Nephron progenitor cell (in vitro differentiated cells): ENCODE data around the gene IDH3G.

ENCODE experiments used
- DNase-seq: peaks from one replicate; pipeline ENCODE4 v3.0.0; 2021
- H3K27ac Mint-ChIP-seq: 2 replicates; pipeline ENCODE4 v1.8.0; 2021; ENCODE audit warnings: mild to moderate bottlenecking, moderate library complexity, mixed read lengths
- H3K27me3 Mint-ChIP-seq: 2 replicates; pipeline ENCODE4 v1.8.0; 2021; ENCODE audit warnings: mild to moderate bottlenecking, low read depth, mixed read lengths; ENCODE audit not compliant: poor library complexity
- H3K36me3 Mint-ChIP-seq: 2 replicates; pipeline ENCODE4 v1.8.0; 2021; ENCODE audit warnings: low read depth, mixed read lengths
- H3K4me1 Mint-ChIP-seq: 2 replicates; pipeline ENCODE4 v1.8.0; 2021; ENCODE audit warnings: mixed read lengths
- H3K4me3 Mint-ChIP-seq: 2 replicates; pipeline ENCODE4 v1.8.0; 2021; ENCODE audit warnings: mild to moderate bottlenecking, moderate library complexity, mixed read lengths
- H3K9me3 Mint-ChIP-seq: 2 replicates; pipeline ENCODE4 v1.8.0; 2021; ENCODE audit warnings: mild to moderate bottlenecking, moderate library complexity, mixed read lengths
- TF ChIP-seq, protein P1 (sequence below): fragments of 200-600 bp; sonication (generic); IDR thresholded peaks from 2 replicates; pipeline ENCODE4 v1.5.0; 2021; ENCODE audit warnings: antibody characterized with exemption

IDH3G gene

DNA sequence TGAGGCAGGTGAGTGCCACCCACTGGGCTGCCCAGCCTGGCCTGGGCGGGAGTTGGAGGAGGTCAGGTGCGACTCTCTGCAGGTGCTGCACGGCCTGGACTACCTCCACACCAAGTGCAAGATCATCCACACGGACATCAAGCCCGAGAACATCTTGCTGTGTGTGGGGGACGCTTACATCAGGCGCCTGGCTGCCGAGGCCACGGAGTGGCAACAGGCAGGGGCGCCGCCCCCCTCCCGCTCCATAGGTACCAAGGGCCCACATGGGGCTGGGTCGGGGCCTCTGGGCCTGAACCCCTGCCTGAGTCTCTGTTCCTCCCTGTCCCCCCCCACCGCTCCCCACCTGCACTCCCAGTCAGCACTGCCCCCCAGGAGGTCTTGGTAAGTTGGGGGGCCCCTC is 11.3 kb downstream of the IDH3G start:
- peaks cover 10% of the 10 kb centered on the region for H3K4me1 Mint-ChIP-seq
- TF ChIP-seq, protein P1, sequence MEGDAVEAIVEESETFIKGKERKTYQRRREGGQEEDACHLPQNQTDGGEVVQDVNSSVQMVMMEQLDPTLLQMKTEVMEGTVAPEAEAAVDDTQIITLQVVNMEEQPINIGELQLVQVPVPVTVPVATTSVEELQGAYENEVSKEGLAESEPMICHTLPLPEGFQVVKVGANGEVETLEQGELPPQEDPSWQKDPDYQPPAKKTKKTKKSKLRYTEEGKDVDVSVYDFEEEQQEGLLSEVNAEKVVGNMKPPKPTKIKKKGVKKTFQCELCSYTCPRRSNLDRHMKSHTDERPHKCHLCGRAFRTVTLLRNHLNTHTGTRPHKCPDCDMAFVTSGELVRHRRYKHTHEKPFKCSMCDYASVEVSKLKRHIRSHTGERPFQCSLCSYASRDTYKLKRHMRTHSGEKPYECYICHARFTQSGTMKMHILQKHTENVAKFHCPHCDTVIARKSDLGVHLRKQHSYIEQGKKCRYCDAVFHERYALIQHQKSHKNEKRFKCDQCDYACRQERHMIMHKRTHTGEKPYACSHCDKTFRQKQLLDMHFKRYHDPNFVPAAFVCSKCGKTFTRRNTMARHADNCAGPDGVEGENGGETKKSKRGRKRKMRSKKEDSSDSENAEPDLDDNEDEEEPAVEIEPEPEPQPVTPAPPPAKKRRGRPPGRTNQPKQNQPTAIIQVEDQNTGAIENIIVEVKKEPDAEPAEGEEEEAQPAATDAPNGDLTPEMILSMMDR: no peak
- H3K9me3 Mint-ChIP-seq: peaks cover 35% of the 10 kb centered on the region
- H3K36me3 Mint-ChIP-seq: no peaks in the 10 kb centered on the region
- no peaks in the 10 kb centered on the region for H3K27me3 Mint-ChIP-seq
- no peak overlapping the region for H3K4me3 Mint-ChIP-seq
- H3K27ac Mint-ChIP-seq: no peak overlapping the region
- no peak for DNase-seq

DNA sequence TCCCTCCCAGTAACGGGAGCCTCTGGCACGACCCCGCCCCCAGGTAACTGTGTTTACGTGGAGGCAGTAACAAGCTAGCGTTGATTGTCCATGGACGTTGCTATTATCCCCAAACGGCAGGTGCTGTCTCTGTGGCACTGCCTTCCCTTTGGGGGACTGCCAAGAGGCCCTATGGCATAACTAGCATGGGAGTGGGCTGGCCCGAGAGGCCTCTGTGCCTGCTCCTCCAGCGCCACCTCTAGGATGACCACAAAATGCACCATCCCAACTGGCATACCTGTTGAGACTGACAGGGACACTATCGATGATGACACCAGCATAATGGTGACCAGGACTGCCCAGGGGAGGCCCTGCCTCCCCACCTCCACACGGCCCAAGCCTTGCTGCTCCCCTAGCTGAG is 11.9 kb downstream of the IDH3G start:
- TF ChIP-seq, protein P1: no peak
- no peak overlapping the region for H3K4me3 Mint-ChIP-seq
- no peak for DNase-seq
- H3K36me3 Mint-ChIP-seq: no peaks in the 10 kb centered on the region
- peaks cover 10% of the 10 kb centered on the region for H3K4me1 Mint-ChIP-seq
- H3K9me3 Mint-ChIP-seq: peaks cover 31% of the 10 kb centered on the region
- H3K27me3 Mint-ChIP-seq: no peaks in the 10 kb centered on the region
- no peak overlapping the region for H3K27ac Mint-ChIP-seq

DNA sequence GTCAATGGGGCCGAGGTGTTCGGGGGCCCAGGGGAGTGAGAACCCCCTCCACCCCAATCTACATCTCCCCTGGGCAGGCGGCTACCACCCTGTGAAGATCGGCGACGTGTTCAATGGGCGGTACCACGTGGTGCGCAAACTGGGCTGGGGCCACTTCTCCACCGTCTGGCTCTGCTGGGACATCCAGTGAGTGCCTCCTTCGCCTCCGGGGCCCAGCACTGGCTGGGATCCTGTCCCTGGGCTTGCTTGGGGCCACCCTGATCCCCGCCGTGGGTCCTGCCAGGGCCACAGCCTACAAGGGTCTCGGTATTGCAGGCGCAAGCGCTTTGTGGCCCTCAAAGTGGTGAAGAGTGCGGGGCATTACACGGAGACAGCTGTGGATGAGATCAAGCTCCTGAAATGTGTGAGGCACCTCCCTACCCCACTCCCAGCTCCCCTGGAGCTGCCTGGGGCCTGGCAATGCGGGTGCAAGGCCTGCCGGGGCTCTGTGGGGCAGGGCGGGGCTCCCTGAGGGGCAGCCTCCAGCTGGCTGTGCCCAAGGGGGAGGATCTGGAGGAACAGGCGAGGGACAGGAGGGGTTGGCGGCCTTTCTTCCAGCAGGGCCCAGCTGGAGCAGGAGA is 12.6 kb downstream of the IDH3G start:
- no peak for DNase-seq
- peaks cover 27% of the 10 kb centered on the region for H3K9me3 Mint-ChIP-seq
- TF ChIP-seq, protein P1: no peak
- peaks cover 10% of the 10 kb centered on the region for H3K4me1 Mint-ChIP-seq
- H3K4me3 Mint-ChIP-seq: no peak overlapping the region
- H3K27me3 Mint-ChIP-seq: no peaks in the 10 kb centered on the region
- H3K27ac Mint-ChIP-seq: no peak overlapping the region
- no peaks in the 10 kb centered on the region for H3K36me3 Mint-ChIP-seq

DNA sequence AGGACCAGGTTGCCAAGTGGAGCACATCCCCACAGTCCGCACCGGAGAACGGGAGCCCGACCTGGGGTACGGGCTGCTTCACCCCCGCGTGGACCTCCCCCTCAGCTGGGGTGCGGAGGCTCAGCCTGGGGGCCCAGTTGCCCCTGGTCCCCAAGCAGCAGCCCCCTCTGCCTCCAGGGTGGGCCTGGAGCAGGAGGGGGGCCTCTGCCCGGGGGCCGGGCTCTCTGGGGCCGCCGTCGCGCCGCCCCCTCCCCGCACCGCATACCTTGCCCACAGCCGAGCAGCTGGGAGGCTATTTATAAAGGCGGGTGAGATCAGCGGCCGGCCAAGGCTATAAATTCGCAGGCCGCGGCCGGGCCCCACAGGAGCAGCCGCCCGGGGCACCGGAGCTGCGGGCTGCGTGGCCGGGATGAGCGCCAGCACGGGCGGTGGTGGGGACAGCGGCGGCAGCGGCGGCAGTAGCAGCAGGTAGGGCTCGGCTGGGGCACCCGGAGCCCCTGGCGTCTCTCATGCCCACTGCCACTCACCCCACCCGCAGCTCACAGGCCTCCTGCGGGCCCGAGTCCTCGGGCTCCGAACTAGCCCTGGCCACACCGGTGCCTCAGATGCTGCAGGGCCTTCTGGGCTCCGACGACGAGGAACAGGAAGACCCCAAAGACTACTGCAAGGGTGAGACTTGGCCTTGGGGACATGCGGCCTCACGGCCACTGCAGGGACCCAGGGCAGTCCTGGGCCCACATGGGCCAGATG is 13.3 kb downstream of the IDH3G start, which contains the start of gene SRPK3:
Gene SRPK3 (plus strand): TSS at position 364 of the 750 bp plus-strand sequence. CDS start 46 bp downstream, at position 410.
- no peak for DNase-seq
- Mint-ChIP-seq H3K9me3 (peaks cover 26% of the 10 kb centered on the region), H3K4me1 (peaks cover 10% of the 10 kb centered on the region), H3K4me3 (no peak within 1 kb of the TSS), H3K27ac (peak within 1 kb of the TSS; percentile 93), H3K36me3 (no peaks in the 10 kb centered on the region), H3K27me3 (no peaks in the 10 kb centered on the region)
- TF ChIP-seq, protein P1: no peak

DNA sequence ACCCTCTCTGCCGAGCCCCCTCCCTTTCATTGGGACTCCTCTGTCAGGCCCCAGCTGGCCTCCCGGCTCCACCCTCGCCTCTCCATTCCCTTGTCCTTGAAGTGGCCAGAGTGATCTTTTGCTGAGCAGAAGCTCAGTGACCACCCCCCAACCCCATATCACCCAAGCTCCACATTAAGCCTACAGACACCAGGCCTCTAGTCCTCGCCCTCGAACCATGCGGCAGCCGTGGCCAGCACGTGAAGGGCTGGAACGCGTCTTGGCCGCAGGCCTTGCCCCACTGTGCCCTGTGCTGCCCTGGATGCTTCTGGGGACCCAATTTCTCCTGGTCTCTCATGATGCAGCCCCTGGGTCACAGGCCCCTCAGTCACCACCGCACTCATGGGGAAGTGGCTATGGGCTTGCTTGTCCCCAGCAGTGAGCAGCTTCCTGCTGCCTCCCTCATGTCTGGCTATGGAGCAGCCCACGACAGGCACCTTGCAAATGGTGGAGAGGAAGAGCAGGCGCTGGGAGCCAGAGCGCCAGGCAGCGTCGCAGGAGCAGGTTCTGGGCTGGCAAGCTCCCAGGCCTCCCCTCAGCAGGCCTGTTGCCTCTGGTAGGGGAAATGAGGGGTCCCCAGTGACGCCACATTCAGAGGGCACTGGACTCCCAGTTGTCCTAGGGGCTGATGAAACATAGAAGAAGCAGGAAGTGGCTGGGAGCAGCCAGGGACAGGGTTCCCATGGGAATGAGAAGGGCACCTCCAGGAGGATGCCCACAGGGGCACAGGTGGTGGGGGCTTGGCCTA is 14.1 kb downstream of the IDH3G start:
- Mint-ChIP-seq H3K27me3 (no peaks in the 10 kb centered on the region), H3K4me1 (peaks cover 10% of the 10 kb centered on the region), H3K27ac (peak overlapping the region; percentile 93), H3K36me3 (no peaks in the 10 kb centered on the region), H3K4me3 (no peak overlapping the region), H3K9me3 (peaks cover 24% of the 10 kb centered on the region)
- TF ChIP-seq, protein P1: no peak
- DNase-seq: no peak
